GM18868 (cell line): ENCODE data around the gene NCSTN.
"Not testable (repeated sequence)": the region's sequence is repeated elsewhere in the genome, so short reads cannot be mapped to it uniquely, and the experiment has no call there.

ENCODE experiments used
- ATAC-seq: cut with Tn5 transposase; IDR thresholded peaks from one replicate; pipeline ENCODE4 v1.9.1; 2021; ENCODE audit warnings: mild to moderate bottlenecking, moderate library complexity; ENCODE audit not compliant: unreplicated experiment

The NCSTN gene

GRCh38 chr1:160370561-160371345 lies 27.6 kb downstream of the NCSTN start:
- no peak for ATAC-seq

GRCh38 chr1:160371346-160371631 lies 28.1 kb downstream of the NCSTN start:
- no peak for ATAC-seq

DNA sequence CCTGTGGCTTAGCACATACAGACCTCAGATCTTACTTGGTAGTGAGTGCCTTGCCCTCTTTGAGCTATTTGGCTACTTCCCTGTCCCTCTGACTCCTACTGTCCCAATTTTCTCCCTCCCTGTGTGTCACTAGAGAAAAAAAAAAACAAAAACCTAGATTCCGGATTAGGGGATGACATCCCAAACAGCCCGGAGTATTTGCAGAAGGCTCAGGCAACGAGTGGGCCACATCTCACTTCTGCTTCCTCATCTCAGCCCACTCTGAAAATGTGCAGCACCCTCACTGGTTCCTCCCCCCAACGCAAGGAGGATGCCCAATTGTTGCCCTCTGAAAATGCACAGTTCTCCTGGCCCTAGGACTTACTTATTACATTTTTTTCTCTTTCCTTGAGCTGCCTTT lies 28.6 kb downstream of the NCSTN start:
- ATAC-seq, result no peak

DNA sequence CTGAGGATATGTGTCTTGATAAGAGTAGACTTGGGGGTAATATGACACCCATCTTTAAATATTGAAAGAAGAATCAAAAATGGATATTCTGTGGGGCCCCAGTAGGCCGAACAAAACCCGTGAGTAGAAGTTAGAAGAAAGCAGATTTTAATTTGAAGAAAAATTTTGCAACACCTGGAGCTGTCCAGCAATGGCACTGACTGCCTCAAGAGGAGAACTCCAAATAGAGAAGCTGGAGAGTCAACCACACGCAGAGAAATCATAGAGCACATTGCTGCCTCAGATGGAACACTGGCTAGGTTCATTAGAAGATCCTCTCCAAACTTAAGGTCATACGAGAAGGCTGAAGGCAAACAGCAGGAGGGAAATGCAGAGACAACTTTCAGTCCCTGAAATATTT lies 30.5 kb downstream of the NCSTN start:
- no peak for ATAC-seq

DNA sequence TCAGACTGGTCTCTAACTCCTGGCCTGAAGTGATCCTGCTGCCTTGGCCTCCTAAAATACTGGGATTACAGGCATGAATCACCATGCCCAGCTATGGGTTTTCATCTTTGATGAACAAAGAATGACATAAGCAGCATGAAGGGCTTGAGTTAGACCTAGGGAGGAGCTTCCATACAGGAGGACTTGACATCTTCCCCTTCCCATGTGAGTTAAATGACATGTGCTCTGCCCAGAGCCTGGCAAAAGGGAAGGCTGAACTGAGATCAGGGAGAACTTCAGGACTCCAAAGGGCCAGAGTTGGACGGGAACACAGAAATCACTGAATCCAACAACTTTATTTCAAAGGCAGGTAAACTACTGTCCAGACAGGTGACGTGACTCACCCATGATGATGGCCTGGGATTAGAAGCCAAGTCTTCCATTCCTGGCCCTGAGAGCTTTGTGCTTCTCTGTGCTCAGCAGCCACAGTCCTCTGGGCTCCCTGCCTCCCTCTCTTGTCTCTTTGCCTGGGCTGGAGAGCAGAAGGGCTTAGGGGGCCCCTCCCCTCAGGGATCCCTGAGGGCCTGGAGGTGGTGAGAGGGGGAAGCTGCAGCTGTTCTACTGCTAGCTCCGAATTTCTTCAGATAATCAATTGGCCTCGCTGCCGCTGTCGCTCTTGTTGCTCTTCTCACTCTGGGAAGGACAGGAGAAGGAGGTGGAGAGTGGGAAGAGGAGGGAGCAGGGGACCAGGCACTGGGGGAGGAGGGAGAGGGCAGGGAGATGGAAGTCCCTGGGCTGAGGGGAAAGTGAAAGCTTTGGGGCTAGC lies 31.3 kb downstream of the NCSTN start:
- no peak for ATAC-seq

DNA sequence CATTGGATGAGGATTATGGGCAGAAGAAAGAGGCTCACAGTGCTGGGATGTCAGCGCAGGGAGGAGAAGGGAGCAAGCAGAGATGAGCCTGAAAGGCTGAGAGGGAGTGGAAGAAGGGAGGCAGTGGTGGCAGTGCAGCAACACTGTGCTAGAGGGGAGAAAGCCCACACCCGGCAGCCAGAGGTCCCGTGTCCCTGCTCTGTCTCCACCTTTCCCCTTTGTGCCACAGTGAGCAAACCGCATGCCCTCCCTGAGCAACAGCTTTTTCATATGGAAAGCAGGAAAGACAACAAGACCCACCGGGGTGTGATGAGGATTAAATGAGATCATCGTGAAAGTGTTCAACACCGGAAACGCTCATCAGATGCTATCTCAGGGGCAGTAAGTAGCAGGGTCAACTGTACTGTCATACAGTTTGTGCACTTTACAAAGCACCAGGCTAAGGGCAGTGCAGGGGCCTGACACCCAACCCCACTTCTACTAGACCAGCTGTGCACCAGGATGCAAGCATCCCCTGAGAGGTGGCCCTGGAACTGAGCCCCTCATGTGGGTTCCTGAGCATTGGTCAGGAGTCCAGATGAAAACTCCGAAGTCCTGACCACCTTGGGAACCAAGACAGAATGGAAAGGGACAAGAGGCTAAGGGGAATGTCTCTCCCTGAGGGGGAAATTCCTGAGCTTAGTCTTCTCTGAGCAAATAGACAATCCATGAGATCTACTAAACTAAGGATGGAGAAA lies 32.8 kb downstream of the NCSTN start:
- ATAC-seq, result no peak

DNA sequence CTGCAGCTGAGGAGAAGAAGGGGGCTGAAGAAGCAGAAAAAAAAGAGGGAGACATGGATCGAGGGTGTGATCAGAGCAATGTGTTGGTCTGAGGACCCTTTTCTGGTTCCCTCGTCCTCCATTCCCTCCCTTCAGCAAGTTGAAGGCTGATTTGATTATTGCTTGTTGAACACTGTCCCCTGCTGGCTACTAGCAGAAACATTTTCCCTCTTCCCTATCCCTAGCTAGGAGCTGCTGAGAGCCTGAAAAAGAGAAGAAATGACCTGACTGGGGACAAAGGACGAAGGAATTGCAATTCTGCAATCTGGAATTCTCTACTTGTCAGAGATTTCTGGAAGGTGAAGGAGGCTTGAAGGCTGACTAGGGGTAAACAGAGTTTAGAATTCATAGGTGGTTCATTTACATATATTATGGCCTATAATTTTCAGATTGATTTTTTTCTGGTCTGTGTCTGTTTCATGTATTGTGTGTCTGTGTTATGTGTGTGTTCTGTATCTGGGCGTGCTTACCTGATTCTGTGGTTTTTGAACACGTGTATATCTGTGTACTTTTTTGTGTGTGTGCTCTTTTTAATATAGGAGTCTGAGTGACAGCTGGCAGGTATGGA lies 33.4 kb downstream of the NCSTN start:
- peak; percentile 63 for ATAC-seq

- no peak for ATAC-seq
These were observed 34.5 kb downstream of the NCSTN start for GRCh38 chr1:160377585-160378206.

GRCh38 chr1:160384812-160385211 lies 41.6 kb downstream of the NCSTN start:
- not testable (repeated sequence) for ATAC-seq

- not testable (repeated sequence) for ATAC-seq
These were observed 45.2 kb downstream of the NCSTN start for GRCh38 chr1:160388406-160388805.

DNA sequence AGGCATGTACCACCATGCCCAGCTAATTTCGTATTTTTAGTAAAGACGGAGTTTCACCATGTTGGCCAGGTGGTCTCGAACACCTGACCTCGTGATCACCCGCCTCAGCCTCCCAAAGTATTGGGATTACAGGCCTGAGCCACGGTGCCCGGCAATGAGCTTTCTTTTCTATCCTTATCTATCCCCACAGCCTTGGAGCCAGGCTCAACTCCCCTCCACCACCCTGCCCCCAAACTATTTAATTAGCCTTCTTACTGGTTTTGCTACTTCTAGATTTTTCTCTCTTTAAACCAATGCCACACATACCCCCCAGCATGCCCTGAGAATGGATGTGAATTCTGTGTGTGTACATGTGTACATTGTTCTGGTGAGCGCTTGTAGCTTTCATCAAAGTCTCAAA lies 51.5 kb downstream of the NCSTN start:
- ATAC-seq, result no peak

DNA sequence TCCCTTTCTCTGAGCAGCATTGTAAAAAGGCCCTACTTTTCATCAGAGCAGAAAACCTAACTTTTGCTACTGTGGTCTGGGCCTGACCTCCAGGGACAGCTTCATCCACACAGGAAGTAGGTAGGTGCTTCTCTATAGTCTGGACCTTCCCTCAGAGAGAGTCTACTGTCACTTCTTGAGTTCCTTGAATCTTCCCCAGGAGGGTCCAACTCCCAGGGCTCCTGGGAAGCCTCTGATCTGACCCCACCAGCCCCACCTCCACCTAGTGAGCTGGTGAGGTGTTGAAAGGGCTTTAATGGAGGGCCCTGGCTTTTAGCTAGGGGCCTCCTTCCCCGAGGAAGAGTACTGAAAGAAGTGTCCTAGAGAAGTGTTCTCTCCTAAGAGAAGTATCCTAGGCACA lies 54.5 kb downstream of the NCSTN start:
- ATAC-seq, result no peak

GRCh38 chr1:160398823-160399222 lies 55.6 kb downstream of the NCSTN start:
- no peak for ATAC-seq

DNA sequence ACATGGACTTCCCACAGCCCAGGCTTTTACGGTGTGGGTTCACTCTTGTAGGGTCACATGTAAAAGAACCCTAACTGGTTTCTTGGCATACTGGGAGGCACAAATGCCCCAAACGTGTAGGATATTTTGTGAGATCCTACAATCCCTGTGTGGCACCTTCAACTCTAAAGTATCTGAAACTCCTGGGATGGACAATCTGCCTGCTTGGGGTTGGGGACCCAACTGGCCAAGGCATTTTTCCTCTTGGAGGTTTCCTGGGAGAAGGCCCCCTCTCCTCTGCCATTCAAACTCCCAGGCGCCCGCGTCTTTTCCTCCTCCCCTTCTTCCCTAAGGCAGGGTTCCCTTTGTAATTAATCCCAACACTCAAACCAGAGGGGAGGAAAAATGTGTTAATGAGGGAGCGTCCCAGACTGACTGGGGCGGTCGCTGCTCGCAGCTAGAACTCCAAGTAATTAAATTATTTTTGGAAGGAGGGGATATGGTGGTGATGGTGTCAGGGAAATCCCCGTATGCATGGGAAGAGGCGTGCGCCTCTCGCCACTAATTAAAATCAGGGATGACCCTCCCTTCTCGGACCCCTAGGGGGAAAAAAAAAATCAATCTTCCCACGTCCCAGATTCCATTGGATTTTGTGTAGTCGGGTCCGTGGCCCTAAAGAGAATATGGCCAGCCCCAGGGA lies 56.5 kb downstream of the NCSTN start:
- ATAC-seq, result no peak

DNA sequence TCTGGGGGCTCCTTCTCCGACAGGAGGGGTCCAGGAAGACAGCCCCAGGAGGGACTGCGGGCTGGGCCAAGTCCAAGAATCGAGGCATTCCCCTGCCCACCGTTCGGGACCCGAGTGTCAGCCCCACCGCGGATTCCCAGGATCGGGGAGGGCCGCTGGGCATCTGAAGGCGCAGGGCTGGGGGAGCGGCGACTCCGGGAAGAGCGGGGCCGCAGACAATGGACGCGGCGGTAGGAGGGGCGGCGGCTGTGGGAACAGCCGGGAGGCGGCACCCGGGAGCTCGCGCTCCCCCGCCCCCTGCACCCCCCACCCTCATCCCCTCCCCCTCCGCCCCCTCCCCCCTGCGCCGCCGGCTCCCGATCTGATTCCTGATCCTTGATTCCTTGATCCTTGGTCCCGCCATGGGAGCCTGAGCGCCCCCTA lies 57.1 kb downstream of the NCSTN start, which contains the start of gene VANGL2:
TSS of gene VANGL2 (plus strand) at position 342 of the 423 bp plus-strand sequence. CDS start 15,274 bp downstream, outside the sequence.
- ATAC-seq, result no peak

GRCh38 chr1:160400646-160401486 lies 57.7 kb downstream of the NCSTN start:
- no peak for ATAC-seq

DNA sequence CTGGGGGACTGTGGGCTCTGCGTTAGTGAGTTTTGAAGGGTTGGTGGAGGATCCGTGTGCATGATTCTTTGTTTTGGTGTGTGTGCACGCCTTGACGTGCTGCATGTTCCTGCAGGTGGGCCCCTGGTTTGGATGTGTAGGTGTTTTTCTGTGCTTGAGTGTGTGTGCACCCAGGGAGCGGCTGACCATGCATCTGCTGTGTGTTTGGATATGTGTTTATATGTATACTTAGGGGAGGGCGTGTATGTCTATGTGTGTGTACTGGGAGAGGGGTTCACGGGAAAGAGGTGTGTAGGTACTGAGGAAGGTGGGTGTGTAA lies 58.3 kb downstream of the NCSTN start:
- ATAC-seq, result no peak

- no peak for ATAC-seq
These were observed 59.0 kb downstream of the NCSTN start for GRCh38 chr1:160402001-160402795.

DNA sequence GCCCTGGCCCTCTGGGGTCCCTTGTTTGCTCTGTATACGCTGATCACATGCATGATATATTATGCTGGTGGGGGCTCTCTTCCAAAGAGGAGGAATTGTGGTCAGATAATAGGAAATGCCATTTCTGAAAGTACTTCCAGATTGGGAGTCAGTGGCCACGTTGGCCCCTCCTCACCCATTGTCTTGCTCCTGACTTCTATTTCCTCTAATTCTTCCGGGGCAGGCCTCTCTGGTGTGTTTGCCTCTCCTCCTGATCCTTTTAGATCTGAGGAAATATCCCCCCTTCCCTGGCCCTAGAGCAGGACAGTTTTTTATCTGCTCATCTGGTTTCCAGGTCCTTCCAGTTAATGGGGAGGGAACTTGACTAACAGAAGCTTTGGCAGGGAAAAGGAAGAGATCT lies 60.1 kb downstream of the NCSTN start:
- ATAC-seq, result no peak
